A549 (cell line): ENCODE results near the gene HIC1. TPM values are rescaled to one million over a fixed set of nuclear protein-coding genes. Genes with fewer than 3 reads are reported as not detected.

ENCODE experiments used
- ATAC-seq, 2 experiments: fragments of 200-7000 bp in 1 of 2; fragments of >200 bp in 1 of 2; cut with Nextera tagmentation in 1 of 2; cut with Tn5 transposase in 1 of 2; 3 replicates each; pipeline versions ENCODE4 v1.8.0 to v1.9.1; 2018 to 2020; ENCODE audit warnings: mild to moderate bottlenecking in 1 of 2, moderate library complexity in 1 of 2
- CTCF ChIA-PET: fragments of 300-600 bp; sonication (Branson Sonifier 250); formaldehyde crosslinking; extraction: SDS; loops from one replicate; lab custom pipeline; 2021; ENCODE audit warnings: antibody characterized with exemption, inconsistent platforms; lab: Yijun Ruan, JAX
- POLR2A ChIA-PET: fragments of 350-600 bp; formaldehyde crosslinking; extraction: SDS; loops from one replicate; lab custom pipeline; 2021; ENCODE audit warnings: antibody characterized with exemption, inconsistent platforms; lab: Yijun Ruan, JAX
- DNase-seq, 2 experiments: peaks; one replicate each; pipeline versions ENCODE4 v3.0.0 to v3.0.0-alpha.2; 2011 to 2016; ENCODE audit warnings: low read depth in 1 of 2, low spot score in 1 of 2
- FAIRE-seq: peaks from 2 replicates; lab custom pipeline; 2011; peaks lifted over from hg19 to GRCh38; lab: Jason Lieb, UNC
- H3K27ac ChIP-seq, 2 experiments: fragments of >200 bp; sonication (Bioruptor Twin); formaldehyde crosslinking; 3 replicates each; pipeline ENCODE4 v1.5.1; 2016 to 2017
- H3K4me1 ChIP-seq: fragments of >200 bp; sonication (Bioruptor Twin); formaldehyde crosslinking; 3 replicates; pipeline ENCODE4 v1.6.1; 2016
- H3K4me2 ChIP-seq: fragments of >200 bp; sonication (Bioruptor Twin); formaldehyde crosslinking; 3 replicates; pipeline ENCODE4 v1.6.1; 2016
- H3K4me3 ChIP-seq: fragments of >200 bp; sonication (Bioruptor Twin); formaldehyde crosslinking; 3 replicates; pipeline ENCODE4 v1.5.1; 2016
- H3K9me3 ChIP-seq: fragments of >200 bp; sonication (Bioruptor Twin); formaldehyde crosslinking; 3 replicates; pipeline ENCODE4 v1.6.1; 2016
- CHD2 ChIP-seq: fragments of 150-350 bp; IDR thresholded peaks from 2 replicates; pipeline ENCODE4 v1.6.1; 2014; ENCODE audit warnings: low read length; ENCODE audit not compliant: partially characterized antibody
- FOXS1 ChIP-seq: fragments of 250-450 bp; sonication (Bioruptor Pico); IDR thresholded peaks from 2 replicates; pipeline ENCODE4 v1.5.0; 2020; ENCODE audit warnings: mild to moderate bottlenecking, moderate library complexity
- KDM1A ChIP-seq: fragments of 200-600 bp; sonication (generic); IDR thresholded peaks from 2 replicates; pipeline ENCODE4 v1.6.1; 2016; ENCODE audit warnings: low read depth, mild to moderate bottlenecking
- MAZ ChIP-seq: fragments of 150-350 bp; IDR thresholded peaks from 2 replicates; pipeline ENCODE4 v1.6.1; 2014; ENCODE audit warnings: antibody characterized with exemption, low read depth, low read length, borderline replicate concordance
- RCOR1 ChIP-seq: fragments of 150-350 bp; IDR thresholded peaks from 2 replicates; pipeline ENCODE4 v1.6.1; 2014; ENCODE audit warnings: antibody characterized with exemption, low read length, low read depth
- ZC3H11A ChIP-seq: fragments of 450-650 bp; IDR thresholded peaks from 2 replicates; pipeline ENCODE4 v1.6.1; 2014; ENCODE audit warnings: antibody characterized with exemption, mild to moderate bottlenecking
- WGBS: methylation state at CpG from one replicate; pipeline ENCODE4 v1.1.6; 2017; ENCODE audit errors: missing lambda C conversion rate; 5-methylcytosine and 5-hydroxymethylcytosine counted together
- polyA plus RNA-seq, 4 experiments: library from polyadenylated mRNA; depleted of rRNA in 3 of 4; stranded (reverse); fragments of >200 nt; fragmentation: RNase III in 1 of 4; extraction: RNeasy Plus Mini Kit Qiagen cat#74134 plus additional on column Dnase treatment in 1 of 4; gene quantifications; 2 replicates in 3 of 4; 3 replicates in 1 of 4; pipeline ENCODE4 v1.2.3, GENCODE V29; 2011 to 2017
- TF ChIP-seq, protein P1 (sequence below): IDR thresholded peaks from 2 replicates; pipeline ENCODE4 v1.6.1; 2012
- TF ChIP-seq, protein P2 (sequence below): fragments of >200 bp; sonication (Bioruptor Twin); formaldehyde crosslinking; IDR thresholded peaks from 2 replicates; pipeline ENCODE4 v1.6.1; 2016
- TF ChIP-seq, protein P3 (sequence below): IDR thresholded peaks from 2 replicates; pipeline ENCODE4 v1.6.1; 2012
- TF ChIP-seq, protein P4 (sequence below): fragments of 450-650 bp; IDR thresholded peaks from 2 replicates; pipeline ENCODE4 v1.6.1; 2014; ENCODE audit warnings: antibody characterized with exemption
- TF ChIP-seq, protein P5 (sequence below): fragments of 250-450 bp; sonication (Bioruptor Pico); IDR thresholded peaks from 2 replicates; pipeline ENCODE4 v1.5.0; 2021; ENCODE audit warnings: mild to moderate bottlenecking, moderate library complexity, borderline replicate concordance

The HIC1 gene
- polyA plus RNA-seq, 2 of the 4 experiments (the other 2 are of a cell fraction) = 0.13 to 1.3 TPM

DNA sequence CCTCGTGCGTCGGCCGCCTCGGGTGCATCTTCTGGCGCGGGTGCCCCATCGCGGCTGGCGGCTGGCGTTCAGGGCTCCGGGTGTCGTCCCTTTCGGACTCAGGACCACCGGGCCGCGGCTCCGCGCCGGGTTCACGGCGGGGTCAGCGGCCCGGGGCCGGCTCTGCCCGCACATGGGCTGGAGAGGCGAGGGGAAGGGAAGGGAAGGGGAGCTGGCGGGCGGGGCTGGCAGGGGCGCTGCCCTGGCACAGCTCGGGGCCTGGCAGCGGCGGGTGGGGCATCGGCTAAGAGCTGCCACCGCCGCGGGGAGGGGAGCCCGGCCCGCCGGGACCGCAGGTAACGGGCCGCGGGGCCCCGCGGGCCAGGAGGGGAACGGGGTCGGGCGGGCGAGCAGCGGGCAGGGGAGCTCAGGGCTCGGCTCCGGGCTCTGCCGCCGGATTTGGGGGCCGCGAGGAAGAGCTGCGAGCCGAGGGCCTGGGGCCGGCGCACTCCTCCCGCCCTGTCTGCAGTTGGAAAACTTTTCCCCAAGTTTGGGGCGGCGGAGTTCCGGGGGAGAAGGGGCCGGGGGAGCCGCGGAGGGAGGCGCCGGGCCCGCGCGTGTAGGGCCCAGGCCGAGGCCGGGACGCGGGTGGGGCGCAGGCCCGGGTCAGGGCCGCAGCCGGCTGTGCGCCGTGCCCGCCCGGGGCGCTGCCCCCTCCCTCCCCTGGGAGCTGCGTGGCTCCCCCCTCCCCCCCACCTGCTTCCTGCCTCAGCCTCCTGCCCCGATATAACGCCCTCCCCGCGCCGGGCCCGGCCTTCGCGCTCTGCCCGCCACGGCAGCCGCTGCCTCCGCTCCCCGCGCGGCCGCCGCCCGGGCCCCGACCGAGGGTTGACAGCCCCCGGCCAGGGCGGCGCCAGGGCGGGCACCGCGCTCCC, 646 bp downstream of the HIC1 start:
- ATAC-seq = no peak; a peak in 1 of 6 replicates
- Histone ChIP-seq H3K27ac (peak overlapping the region; percentile 30 to 82; a peak in 5 of 6 replicates), H3K9me3 (no peaks in the 10 kb centered on the region), H3K4me3 (peak overlapping the region; percentile 50)
- CTCF ChIA-PET = interaction anchor here (0.6 to 9.1 kb wide), 51 partner anchors 14 to 357 kb away, joined by 3 to 492 read pairs (median 8); partner anchors contain the start of genes OVCA2, SGSM2, SMG6 and SRR
- no peak for DNase-seq
- no peak for FAIRE-seq
- 96% methylated on average over 57 of the region's 113 CpGs for WGBS
- TF ChIP-seq MAZ = no peak
- TF ChIP-seq, protein P1, sequence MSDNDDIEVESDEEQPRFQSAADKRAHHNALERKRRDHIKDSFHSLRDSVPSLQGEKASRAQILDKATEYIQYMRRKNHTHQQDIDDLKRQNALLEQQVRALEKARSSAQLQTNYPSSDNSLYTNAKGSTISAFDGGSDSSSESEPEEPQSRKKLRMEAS = 0 out of 2 replicates have a peak, but pooled peaks have one; percentile 5
- TF ChIP-seq ZC3H11A = no peak
- TF ChIP-seq, protein P2, sequence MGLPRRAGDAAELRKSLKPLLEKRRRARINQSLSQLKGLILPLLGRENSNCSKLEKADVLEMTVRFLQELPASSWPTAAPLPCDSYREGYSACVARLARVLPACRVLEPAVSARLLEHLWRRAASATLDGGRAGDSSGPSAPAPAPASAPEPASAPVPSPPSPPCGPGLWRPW = no peak
- TF ChIP-seq, all 56 proteins: peak for 1
- Histone ChIP-seq H3K4me2 (peak overlapping the region; percentile 96), H3K4me1 (0 out of 3 replicates have a peak, but pooled peaks cover 5% of the 10 kb centered on the region)
- POLR2A ChIA-PET = interaction anchor here (0.5 to 1.2 kb wide), 3 partner anchors 181 to 228 kb away, joined by 3 to 8 read pairs (median 3); no protein-coding TSS in a partner anchor

DNA sequence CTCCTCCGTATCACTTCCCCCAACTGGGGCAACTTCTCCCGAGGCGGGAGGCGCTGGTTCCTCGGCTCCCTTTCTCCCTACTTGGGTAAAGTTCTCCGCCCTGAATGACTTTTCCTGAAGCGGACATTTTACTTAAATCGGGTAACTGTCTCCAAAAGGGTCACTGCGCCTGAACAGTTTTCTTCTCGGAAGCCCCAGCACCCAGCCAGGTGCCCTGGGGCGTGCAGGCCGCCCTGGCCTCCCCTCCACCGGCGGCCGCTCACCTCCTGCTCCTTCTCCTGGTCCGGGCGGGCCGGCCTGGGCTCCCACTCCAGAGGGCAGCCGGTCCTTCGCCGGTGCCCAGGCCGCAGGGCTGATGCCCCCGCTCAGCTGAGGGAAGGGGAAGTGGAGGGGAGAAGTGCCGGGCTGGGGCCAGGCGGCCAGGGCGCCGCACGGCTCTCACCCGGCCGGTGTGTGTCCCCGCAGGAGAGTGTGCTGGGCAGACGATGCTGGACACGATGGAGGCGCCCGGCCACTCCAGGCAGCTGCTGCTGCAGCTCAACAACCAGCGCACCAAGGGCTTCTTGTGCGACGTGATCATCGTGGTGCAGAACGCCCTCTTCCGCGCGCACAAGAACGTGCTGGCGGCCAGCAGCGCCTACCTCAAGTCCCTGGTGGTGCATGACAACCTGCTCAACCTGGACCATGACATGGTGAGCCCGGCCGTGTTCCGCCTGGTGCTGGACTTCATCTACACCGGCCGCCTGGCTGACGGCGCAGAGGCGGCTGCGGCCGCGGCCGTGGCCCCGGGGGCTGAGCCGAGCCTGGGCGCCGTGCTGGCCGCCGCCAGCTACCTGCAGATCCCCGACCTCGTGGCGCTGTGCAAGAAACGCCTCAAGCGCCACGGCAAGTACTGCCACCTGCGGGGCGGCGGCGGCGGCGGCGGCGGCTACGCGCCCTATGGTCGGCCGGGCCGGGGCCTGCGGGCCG, 1.6 kb downstream of the HIC1 start:
- CTCF ChIA-PET = interaction anchor here (0.6 to 9.1 kb wide), 24 partner anchors 13 to 305 kb away, joined by 3 to 492 read pairs (median 10); partner anchors contain the start of gene OVCA2
- no peak for DNase-seq
- no peak for ATAC-seq
- Histone ChIP-seq H3K4me1 (0 out of 3 replicates have a peak, but pooled peaks cover 5% of the 10 kb centered on the region), H3K4me3 (no peak overlapping the region), H3K4me2 (no peak overlapping the region)
- POLR2A ChIA-PET = interaction anchor here (1.2 kb wide), 1 partner anchor 188 kb away, joined by 3 read pairs; no protein-coding TSS in a partner anchor
- TF ChIP-seq, protein P3, sequence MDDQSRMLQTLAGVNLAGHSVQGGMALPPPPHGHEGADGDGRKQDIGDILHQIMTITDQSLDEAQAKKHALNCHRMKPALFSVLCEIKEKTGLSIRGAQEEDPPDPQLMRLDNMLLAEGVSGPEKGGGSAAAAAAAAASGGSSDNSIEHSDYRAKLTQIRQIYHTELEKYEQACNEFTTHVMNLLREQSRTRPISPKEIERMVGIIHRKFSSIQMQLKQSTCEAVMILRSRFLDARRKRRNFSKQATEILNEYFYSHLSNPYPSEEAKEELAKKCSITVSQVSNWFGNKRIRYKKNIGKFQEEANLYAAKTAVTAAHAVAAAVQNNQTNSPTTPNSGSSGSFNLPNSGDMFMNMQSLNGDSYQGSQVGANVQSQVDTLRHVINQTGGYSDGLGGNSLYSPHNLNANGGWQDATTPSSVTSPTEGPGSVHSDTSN = no peak
- no peak for TF ChIP-seq FOXS1 (CRISPR knock-in tag)
- TF ChIP-seq CHD2 = no peak
- TF ChIP-seq KDM1A = no peak
- TF ChIP-seq, protein P4, sequence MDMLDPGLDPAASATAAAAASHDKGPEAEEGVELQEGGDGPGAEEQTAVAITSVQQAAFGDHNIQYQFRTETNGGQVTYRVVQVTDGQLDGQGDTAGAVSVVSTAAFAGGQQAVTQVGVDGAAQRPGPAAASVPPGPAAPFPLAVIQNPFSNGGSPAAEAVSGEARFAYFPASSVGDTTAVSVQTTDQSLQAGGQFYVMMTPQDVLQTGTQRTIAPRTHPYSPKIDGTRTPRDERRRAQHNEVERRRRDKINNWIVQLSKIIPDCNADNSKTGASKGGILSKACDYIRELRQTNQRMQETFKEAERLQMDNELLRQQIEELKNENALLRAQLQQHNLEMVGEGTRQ = no peak
- no peak for TF ChIP-seq RCOR1
- TF ChIP-seq, protein P5, sequence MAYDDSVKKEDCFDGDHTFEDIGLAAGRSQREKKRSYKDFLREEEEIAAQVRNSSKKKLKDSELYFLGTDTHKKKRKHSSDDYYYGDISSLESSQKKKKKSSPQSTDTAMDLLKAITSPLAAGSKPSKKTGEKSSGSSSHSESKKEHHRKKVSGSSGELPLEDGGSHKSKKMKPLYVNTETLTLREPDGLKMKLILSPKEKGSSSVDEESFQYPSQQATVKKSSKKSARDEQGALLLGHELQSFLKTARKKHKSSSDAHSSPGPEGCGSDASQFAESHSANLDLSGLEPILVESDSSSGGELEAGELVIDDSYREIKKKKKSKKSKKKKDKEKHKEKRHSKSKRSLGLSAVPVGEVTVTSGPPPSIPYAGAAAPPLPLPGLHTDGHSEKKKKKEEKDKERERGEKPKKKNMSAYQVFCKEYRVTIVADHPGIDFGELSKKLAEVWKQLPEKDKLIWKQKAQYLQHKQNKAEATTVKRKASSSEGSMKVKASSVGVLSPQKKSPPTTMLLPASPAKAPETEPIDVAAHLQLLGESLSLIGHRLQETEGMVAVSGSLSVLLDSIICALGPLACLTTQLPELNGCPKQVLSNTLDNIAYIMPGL (CRISPR knock-in tag) = no peak
- TF ChIP-seq, all 56 proteins: peak for 0
- FAIRE-seq = no peak
- no peaks in the 10 kb centered on the region for H3K9me3 ChIP-seq
- 95% methylated on average over 61 of the region's 85 CpGs for WGBS
- no peak overlapping the region for H3K27ac ChIP-seq
